ENCODE data around the gene IRX1. TPM values are rescaled to one million over a fixed set of nuclear protein-coding genes. Genes with fewer than 3 reads are reported as not detected.

The IRX1 gene
- total RNA-seq, 1 donor from 2014 or later, result 1.3 TPM

- ATAC-seq, result no peak
- intact Hi-C loops (cut with DNase I), result no loop called here
Measured at GRCh38 chr5:3622961-3623360, 27.3 kb downstream of the IRX1 start.

GRCh38 chr5:3625626-3626025, 30.0 kb downstream of the IRX1 start:
- intact Hi-C loops (cut with DNase I), result no loop called here
- no peak for DNase-seq (ENCODE audit: missing footprints)
- no peak for ATAC-seq

More at GRCh38 chr5:3622961-3623360, 27.3 kb downstream of the IRX1 start:
- no peak for DNase-seq (ENCODE audit: missing footprints)

DNA sequence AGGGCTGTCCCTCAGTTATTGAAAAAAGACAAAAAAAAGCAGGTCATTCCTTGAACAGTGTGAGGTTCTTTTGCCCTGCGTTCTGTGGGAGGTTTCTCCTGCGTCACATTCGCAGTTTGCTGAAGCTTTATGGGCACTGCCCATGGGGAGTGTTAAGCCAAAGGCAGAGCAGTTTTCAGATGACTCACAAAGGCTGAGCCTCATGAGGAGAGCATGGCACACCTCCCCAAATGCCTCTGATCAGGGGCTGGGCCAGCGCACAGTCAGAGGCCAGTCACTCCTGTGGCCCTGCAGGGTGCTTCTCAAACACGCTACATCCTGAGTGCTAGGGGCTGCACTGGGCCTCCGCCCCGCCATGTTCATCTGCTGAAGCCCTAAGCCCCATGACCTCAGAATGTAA, 38.4 kb downstream of the IRX1 start:
- intact Hi-C loops (cut with DNase I), result no loop called here
- DNase-seq (ENCODE audit: missing footprints) (no peak), ATAC-seq (no peak)

GRCh38 chr5:3639175-3639574, 43.5 kb downstream of the IRX1 start:
- DNase-seq (ENCODE audit: missing footprints) (no peak), ATAC-seq (no peak)
- intact Hi-C loops (cut with DNase I), result no loop called here

DNA sequence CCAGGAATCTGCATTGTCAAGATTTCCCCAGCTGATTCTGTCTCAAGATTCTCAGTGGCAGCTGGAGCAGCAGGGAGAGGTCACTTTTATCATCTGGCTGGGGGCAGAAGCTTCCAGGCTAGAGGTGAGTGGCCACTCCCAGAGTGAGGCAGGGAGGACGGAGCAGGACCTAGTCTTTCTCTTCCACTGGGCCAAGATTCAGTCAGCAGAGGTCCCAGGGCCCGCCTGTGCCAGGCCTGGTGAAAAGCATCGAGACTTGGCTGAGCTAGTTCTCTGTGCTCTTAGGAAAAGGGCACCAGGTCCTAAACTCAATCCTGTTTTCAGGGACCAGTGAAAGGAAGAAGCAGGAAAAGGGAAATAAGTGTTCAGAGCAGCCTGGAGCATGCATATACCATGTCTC, 46.6 kb downstream of the IRX1 start:
- intact Hi-C loops (cut with DNase I), result no loop called here
- no peak for DNase-seq (ENCODE audit: missing footprints)
- no peak for ATAC-seq

DNA sequence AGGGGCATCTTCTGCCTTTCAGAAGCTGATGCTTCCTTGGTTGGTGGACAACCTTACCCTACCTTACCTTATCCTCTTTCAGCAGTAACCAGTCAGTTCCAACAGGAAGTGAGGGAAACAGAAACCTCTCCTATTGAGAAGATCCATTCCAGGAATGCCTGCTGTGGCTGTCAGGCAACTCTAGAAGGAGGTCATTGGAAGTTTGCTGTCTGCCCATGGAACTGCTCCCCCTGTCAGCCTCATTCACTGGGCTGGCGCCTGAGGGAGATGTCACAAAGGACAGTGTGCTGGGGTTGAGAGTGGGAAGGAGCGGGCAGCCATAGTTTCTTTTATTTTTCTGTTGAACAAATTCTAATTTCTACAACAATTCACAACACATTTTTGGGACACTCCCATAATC, 54.7 kb downstream of the IRX1 start:
- ATAC-seq (no peak), DNase-seq (ENCODE audit: missing footprints) (no peak)
- intact Hi-C loops (cut with DNase I), result no loop called here

DNA sequence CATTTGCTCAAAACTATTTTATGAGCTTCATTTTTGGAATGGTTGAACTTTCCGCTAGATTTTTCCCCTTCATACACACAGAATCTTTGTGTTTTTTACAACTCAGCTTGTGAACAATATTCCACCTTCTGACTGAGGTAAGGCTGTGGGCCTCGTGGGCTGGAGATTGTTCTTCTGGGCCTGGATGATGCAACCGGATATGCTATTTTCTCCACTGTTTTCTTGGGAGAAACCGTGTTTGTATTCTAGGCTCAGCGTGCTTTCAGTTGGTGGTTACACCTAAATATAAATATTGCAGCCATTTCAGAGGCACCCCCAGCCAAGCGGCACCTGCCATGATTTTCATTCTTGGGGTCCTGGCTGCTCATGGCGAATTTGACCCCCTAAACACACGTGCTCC, 55.2 kb downstream of the IRX1 start:
- no peak for DNase-seq (ENCODE audit: missing footprints)
- no peak for ATAC-seq
- intact Hi-C loops (cut with DNase I), result no loop called here

Measured in Right ventricle myocardium inferior (tissue), 1 donor.